HG03460 (cell line): ENCODE results near the gene SLC43A1.

Experiments used
- ATAC-seq: cut with Tn5 transposase; IDR thresholded peaks from one replicate; pipeline ENCODE4 v1.9.1; 2021; ENCODE audit not compliant: unreplicated experiment

SLC43A1 gene

DNA sequence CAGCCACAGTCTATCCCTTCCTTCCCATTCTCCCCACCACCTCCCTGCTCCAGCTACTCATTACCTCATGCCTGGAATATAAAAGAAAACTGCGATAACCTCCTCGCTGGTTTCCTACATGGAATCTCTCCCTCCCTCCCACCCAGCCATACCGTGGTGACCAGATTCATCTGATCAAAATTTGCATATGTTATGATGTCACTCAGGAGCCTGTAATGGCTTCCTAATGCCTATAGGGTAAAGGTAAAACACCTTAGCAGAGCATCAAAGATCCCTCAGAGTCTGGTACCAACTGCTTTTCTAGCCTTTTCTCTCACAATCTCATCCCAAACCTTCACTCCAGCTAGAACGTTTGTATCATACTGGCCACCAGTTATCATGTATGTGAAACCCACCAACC lies 35.6 kb downstream of the SLC43A1 start:
- ATAC-seq = no peak

DNA sequence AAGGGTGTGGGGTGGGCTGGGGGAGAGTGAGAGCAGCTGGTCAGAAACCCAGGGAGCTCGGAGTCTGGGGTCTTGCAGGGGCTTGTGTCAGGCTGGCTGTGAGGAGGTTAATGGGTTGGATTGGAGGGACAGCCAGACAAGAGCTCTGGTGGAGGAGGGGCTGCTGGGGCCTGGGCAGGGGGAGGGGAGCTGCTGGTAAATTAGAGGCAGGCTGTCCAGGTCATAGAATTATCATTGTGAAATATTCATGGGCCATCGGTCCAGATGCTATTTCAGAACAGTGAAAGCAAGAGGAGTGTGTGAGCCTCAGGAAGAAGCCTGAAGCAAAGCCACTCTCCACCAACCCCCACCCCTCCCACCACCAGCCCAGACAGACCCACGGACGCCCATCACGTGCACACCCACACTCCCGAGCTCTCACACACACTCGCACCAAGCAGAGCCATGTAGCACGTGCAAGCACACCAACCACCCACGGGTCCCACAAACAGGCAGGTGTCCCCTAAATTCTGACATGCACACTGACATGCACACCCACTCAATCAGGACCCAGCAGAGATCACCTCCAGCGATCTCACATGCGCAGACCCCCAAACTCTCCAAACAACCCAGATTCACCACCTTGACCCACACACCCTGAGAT lies 36.4 kb downstream of the SLC43A1 start:
- ATAC-seq = no peak

DNA sequence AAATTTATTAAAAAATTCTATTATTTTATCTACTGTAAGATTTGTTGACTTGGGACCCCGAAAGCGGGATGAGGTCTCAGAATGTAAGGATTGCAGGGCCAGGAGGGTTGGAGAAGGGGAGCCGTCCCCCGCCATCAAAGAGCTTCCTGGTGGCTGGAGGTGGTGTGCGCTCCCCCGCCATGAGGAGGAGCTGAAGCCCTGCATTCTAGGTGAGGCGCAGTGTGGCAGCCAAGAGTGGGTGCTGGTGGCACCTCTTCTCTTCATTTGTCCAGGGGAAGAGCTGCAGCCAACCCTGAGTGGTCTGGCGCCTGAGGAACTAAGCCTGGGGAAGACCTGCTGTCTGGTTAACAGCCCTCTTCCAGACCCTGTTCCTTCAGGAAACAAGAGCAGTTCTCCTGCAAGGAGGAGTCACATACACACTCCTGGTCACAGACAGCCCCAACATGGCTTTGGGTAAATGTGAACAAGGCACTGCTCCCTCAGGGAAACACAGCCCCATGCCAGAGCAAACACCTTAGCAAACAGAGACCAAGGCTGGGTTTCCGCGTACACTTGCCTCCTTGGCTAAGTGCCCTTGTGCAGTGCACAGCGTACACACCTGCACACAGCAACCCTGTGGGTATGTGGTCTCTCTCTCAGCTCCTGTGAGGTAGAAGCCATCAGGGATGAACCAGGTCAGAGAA lies 37.9 kb downstream of the SLC43A1 start:
- ATAC-seq = no peak

DNA sequence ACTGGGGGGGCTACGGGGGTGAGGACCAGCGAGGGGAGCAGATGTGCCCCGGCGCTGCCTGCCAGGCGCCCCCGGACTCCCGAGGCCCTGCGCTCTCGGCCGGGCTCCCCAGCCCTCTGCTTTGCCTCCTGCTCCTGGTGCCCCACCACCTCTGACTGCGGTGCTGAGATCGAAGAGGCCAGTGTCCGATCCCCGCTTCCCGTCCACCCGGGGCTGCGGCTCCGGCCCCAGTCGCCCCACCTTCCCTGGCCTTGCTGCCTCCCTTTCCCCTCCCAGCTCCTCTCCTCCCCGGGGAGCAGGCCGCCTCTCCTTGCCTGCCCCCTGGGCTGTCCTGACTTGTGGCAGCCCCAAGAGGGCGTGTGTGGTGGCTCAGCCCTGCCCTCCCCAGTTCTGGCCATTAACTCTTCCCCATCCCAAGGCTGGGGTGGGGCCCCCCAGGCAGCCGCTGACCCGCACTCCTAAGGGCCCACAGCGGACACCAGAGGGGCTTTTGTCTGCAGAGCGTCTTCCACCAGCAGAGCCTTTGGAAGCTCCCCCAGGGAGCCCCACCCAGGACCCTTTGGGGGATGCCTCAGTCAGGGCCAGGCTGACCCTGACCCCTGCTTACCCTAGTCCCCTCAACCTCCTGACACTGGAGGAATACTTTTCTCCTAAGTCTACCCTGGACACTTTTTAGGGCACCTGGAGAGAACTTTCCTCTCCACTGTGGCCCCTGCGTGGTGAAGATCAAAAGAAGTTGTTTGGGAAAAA lies 38.6 kb downstream of the SLC43A1 start:
- peak; percentile 46 for ATAC-seq

DNA sequence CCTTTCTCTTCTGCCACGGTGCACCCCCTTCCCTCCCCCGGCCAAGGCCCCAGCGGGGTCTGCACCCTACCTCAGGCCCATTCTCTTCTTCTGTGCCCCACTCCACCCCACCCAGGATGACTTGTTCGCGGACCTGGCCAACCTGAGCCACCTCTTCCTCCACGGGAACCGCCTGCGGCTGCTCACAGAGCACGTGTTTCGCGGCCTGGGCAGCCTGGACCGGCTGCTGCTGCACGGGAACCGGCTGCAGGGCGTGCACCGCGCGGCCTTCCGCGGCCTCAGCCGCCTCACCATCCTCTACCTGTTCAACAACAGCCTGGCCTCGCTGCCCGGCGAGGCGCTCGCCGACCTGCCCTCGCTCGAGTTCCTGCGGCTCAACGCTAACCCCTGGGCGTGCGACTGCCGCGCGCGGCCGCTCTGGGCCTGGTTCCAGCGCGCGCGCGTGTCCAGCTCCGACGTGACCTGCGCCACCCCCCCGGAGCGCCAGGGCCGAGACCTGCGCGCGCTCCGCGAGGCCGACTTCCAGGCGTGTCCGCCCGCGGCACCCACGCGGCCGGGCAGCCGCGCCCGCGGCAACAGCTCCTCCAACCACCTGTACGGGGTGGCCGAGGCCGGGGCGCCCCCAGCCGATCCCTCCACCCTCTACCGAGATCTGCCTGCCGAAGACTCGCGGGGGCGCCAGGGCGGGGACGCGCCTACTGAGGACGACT lies 39.3 kb downstream of the SLC43A1 start:
- peak; percentile 29 for ATAC-seq

DNA sequence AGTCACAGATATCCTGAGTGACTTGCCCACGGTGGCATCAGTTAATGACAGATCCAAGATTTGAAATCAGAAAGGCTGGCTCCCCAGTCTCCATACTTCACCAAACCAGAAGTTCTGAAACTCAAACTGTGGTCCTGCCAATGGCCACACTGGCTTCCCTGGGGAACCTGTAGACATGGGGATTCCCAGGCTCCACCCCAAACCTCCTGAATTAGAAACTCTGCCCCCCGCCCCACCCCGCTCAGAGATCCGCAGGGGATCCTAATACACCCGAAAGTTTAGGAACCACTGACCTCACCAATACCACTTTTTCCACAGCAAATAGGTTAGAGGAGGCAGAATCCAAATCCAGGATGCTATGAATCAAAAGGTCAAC lies 39.8 kb downstream of the SLC43A1 start:
- ATAC-seq = peak; percentile 10

DNA sequence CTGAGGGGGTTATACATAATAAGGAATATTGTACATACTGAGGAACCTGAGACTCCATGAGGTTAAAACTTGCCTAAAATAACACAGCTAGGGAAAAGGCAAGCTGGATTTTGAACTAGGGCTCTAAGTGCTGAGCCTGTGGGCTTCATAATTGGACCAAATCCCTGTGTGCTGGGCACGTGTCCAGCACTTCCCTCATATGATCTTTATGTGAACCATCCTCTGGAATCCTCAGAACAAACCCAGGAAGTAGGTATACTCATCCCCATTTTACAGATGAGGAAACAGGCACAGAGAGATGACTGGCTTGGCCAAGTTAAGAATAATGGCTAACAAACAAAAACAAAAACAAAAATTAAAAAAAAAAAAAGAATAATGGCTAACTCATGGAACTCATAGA lies 40.3 kb downstream of the SLC43A1 start:
- ATAC-seq = no peak

DNA sequence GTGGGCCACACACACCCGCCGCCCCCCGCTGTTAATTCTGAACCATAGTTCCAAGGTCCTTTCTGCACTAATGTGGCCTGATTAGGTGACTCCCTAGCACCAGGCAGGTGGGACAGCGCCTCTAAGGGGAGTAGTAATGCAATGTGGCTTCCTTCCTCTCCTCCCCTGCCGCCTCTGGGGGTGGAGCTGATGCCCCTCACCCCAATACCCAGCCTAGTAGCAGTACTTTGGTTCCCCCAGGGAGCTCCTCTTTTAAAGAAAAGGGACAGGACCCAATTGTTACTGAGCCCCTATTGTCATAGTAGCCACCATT lies 40.7 kb downstream of the SLC43A1 start:
- no peak for ATAC-seq

DNA sequence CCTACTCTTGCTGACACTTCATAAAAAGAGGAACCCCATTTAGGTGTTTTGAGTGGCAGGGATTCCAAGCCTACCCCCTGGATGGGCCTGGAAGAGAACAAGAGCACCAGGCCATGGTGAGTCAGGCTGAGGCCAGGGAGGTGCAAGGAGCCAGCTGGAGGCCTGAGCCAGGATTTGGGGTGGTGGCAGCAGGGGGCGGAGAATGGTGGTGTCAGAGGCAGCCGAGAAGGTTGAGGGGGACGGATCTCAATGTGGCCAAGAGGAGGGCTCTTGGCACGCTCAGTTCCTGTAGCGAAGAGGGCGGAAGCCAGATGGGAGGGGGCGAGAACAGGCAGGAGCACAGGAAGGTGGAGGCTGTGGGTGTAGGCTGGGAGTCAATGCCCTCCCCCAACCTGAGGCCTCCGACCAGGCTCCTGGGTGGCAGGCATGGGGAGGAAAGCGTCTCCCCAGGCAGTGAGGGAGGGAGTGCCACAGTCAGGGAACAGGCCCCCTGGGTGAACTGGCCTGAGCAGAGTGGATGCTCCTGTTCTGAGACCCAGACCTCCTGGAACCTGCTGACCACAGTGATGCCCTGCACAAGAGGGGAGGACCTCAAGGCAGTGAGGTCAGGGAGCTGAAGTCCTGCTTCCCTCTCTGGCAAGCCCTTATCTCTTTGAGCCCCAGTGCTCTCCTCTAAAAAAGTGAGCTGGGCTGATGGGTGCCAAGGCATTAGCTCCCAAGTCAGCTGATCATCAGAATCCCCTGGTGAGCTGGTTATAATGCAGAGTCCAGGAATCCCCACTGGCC lies 41.3 kb downstream of the SLC43A1 start:
- ATAC-seq = peak; percentile 58

DNA sequence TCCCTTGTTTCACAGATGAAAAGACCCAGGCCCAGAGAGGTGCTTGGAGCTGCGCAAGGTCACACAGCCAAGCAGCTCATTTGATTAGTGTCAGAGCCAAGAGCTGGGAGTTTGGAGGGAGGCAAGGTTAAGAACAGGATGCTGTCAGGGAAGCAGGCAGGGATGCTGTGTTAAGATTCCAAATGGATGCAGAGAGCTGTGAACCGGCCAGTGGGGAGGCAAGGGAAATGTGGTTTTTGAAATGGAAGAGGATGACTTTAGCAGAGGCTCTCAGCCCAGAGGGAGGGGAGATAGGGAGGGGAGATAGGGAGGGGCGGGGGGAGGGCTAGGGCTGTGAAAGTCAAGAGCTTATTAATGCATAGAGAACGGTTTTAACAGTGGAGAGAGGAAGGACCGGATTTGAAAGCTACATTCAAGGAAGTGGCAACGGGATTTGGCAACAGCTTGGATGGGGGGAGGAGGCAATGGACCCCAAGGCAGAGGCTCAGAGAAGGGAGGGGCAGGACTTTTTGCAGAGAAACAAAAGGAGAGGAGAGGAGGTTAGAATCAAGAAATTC lies 42.1 kb downstream of the SLC43A1 start:
- ATAC-seq = no peak

DNA sequence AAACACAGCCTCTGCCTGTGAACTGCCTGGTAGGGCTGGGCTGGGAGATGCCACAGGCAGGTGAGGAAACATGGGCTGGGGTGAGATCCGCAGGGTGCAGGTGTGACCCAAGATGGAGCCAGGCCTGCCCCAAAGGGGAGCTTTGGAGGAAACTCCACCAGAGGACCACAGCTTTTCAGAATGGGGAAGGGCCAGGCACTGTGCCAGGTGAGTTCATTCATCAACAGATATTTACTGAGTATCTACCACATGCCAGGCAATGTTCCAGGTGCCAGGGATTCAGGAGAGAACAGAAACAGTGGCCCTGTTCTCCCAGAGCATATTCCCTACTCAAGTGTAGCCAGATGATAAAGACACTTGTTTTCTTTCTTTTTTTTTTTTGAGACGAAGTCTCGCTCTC lies 44.0 kb downstream of the SLC43A1 start:
- ATAC-seq = no peak

DNA sequence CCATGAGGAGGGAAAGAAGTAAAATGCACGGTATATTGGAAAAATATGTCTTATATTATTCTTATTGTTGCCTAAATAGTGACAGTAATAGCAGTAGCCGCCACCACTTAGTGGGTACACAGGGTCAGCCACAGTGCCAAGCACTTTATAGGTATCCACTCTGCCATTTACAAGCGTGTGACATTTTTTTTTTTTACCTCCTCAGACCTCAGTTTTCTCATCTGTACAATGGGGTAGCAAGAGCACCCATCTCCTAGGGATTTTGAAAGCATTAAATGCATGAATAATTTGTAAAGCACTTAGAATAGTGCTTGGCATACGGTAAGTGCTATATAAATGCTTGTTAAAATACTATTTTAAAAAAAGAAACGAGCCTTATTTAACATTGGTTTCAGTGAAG lies 46.2 kb downstream of the SLC43A1 start:
- ATAC-seq = no peak

DNA sequence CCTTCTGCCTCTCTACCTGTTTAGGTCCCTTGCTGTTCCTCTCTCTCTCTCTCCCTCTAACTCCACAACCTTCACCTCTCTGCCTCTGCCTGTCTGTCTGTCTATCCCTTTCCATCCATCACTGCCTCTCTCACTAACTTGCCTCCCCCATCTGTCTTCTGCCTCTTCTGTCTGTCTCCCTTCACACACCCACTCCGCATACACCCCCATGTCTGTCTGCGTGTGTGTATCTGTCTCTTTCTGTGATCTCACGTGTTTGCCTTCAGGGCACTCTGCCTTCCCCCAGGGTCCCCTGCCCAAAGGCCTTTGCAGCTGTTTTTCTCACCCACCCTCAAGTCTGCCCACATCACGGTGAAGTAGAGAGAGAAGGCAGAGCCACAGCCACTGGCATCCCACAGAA lies 47.2 kb downstream of the SLC43A1 start:
- no peak for ATAC-seq

DNA sequence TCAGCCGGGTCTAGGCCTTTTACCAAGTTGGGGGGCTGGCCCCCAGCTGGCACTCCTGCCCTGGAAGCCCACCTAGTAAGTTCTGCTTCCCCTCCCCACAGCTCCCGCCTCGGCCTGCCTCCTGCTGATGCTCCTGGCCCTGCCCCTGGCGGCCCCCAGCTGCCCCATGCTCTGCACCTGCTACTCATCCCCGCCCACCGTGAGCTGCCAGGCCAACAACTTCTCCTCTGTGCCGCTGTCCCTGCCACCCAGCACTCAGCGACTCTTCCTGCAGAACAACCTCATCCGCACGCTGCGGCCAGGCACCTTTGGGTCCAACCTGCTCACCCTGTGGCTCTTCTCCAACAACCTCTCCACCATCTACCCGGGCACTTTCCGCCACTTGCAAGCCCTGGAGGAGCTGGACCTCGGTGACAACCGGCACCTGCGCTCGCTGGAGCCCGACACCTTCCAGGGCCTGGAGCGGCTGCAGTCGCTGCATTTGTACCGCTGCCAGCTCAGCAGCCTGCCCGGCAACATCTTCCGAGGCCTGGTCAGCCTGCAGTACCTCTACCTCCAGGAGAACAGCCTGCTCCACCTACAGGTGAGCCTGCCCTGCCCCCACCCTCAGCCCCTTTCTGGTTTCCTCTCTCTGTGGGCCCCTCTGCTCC lies 47.9 kb downstream of the SLC43A1 start:
- no peak for ATAC-seq

DNA sequence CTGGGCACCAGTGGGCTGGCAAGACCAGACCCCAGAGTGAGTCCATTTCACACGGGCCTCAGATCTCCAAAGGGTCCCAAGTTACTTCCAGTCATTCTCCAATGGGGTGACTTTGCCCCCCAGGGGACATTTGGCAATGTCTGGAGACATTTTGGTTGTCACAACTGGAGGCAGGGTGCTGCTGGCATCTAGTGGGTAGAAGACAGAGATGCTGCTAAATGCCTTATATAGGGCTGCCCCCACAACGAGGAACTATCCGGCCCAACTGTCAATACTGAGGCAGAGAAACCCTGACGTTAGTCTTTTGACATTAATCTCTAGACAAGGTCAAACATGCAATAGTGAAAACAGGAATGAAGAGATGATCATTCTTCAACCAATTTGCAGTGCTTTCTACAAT lies 48.8 kb downstream of the SLC43A1 start:
- no peak for ATAC-seq

DNA sequence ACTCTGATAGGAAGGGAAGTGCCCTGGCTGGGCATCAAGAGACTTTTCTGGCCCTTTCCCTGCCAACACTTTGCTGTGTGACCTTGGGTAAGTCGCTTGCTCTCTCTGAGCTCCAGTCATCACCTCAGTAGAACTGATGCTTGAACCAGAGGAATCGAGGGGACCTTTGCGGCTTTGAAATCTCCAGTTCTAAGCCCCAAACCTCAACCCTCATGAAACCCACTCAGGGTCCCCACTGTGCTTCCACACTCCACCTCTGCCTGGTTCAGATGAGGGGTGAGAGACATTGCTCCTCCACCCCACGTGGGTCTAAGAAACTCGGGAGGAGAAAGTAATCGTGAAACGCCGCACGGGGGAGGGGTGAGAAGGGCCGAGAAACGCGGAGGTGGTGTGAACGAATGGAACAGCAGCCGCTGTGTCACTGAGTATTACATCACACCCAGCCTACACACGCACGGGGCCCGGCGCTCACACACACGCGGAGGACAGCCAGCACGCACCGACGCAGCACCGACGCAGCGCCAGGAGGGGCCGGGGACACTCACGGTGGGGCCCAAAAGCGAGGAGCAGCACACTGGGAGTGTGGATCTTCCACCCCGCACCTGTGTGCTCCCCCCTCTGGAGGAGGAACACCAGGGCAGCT lies 50.8 kb downstream of the SLC43A1 start:
- no peak for ATAC-seq

DNA sequence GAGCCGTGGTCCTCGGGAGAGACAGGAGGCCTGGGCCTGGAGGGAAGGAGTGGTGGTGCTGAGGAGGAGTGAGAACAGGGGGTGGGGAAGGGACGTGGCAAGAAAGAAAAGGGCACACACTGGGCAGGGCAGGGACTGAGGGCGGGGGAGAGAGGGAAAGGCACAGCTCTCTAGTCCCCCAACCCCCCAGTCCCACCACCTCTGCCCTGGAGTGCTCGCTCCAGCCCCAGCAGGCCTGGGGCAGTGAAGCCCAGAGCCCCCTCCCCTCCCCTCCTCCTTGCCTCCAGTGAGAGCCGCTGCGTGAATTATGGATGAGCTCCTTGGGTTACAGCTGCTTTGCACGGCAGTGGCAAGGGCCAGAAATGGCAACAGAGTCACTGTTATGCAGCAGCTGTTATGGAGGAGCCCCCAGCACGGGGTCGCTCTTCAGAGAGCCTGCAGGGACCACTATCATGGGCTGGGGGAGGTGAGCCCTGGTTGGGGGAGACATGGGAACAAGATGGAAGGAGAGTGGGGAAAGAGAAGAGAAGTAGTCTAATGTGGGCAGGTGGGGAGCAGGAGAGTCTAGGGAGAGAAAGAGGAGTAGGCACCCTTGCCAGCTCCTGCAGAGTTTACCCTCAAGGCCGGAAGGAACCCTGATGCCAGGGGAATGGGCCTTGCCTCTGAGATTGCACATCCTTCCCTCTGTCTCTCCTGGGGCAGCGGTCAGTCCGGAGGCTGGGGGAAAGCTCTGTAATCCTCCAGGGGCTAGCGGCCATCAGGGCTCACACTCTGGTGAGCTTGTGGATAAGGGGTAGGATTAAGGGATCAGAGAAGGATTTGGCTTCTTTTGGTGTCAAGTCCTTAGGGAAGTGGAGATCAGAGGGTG lies 51.6 kb downstream of the SLC43A1 start:
- ATAC-seq = no peak

DNA sequence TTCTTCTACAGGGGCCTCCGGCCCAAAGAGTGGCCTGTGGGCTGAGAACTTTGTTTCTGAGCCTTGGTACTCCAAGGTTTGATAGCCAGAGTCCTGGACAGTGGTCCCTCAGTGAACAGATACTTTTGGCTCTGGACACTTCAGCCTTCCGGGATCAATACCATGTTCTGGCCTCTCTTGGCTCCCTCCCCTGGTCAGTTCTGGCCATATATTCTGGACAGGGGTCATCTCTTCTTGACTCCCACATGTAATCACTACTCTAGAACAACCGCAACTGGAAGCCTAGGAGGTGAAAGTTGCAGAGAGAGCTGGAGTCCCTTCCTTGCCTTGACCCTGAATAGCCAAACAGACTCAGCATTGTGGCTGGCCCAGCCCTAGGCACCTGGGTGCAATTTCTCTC lies 52.9 kb downstream of the SLC43A1 start:
- no peak for ATAC-seq
